GF-D8 (cell line): ENCODE measurements around the gene BIRC6.
"Not testable (repeated sequence)": the region's sequence is repeated elsewhere in the genome, so short reads cannot be mapped to it uniquely, and the experiment has no call there.

ENCODE experiments used
- DNase-seq: peaks from one replicate; lab custom pipeline; 2025; lab: John Stamatoyannopoulos, UW

Gene BIRC6, protein sequence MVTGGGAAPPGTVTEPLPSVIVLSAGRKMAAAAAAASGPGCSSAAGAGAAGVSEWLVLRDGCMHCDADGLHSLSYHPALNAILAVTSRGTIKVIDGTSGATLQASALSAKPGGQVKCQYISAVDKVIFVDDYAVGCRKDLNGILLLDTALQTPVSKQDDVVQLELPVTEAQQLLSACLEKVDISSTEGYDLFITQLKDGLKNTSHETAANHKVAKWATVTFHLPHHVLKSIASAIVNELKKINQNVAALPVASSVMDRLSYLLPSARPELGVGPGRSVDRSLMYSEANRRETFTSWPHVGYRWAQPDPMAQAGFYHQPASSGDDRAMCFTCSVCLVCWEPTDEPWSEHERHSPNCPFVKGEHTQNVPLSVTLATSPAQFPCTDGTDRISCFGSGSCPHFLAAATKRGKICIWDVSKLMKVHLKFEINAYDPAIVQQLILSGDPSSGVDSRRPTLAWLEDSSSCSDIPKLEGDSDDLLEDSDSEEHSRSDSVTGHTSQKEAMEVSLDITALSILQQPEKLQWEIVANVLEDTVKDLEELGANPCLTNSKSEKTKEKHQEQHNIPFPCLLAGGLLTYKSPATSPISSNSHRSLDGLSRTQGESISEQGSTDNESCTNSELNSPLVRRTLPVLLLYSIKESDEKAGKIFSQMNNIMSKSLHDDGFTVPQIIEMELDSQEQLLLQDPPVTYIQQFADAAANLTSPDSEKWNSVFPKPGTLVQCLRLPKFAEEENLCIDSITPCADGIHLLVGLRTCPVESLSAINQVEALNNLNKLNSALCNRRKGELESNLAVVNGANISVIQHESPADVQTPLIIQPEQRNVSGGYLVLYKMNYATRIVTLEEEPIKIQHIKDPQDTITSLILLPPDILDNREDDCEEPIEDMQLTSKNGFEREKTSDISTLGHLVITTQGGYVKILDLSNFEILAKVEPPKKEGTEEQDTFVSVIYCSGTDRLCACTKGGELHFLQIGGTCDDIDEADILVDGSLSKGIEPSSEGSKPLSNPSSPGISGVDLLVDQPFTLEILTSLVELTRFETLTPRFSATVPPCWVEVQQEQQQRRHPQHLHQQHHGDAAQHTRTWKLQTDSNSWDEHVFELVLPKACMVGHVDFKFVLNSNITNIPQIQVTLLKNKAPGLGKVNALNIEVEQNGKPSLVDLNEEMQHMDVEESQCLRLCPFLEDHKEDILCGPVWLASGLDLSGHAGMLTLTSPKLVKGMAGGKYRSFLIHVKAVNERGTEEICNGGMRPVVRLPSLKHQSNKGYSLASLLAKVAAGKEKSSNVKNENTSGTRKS (N-terminal part only)

DNA sequence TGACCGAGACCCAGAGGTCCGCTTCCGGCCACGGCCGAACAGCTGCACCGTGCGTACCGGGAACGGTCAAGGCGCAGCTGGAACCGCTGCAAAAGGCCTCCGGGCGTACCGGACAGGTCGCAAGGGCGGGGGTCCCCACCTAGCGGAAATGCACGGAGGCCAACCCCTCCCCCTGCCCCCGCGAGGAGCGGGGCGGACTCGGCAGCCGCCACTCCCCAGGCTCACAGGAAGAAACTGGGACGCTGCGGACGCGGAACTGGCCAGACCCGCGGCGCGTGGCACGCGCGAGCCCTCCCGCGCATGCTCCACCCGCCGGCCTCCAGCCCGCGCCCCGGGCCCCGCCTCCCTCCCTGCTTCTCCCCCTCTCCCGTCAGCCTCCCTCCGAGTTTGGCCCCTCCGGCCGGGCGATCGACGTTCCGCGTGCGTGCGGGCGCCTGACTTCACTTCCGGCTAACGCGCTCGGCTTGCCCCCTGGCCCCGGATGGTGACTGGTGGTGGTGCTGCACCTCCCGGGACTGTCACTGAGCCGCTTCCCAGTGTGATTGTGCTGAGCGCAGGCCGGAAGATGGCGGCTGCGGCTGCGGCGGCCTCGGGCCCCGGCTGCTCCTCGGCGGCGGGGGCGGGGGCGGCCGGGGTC is at the start of gene BIRC6:
BIRC6 (plus strand) TSS at position 343 of the 637 bp plus-strand sequence; CDS start at position 482, 139 bp downstream.
- DNase-seq: peak; percentile 89

DNA sequence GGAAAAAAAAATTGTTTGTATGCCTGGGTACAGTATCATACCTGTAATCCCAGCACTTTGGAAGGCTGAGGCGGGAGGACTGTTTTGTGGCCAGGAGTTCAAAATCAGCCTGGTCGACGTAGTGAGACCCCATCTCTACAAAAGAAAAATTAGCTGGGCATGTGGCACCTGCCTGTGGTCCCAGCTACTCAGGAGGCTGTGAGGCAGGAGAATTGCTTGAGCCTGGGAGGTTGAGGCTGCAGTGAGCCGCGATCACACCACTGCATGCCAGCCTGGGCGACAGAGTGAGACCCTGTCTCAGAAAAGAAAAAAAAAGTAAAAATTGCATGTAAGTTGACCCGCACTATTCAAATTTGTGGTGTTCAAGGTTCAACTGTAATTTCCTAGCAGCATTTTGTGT is 46.2 kb upstream of the BIRC6 start:
- no peak for DNase-seq

DNA sequence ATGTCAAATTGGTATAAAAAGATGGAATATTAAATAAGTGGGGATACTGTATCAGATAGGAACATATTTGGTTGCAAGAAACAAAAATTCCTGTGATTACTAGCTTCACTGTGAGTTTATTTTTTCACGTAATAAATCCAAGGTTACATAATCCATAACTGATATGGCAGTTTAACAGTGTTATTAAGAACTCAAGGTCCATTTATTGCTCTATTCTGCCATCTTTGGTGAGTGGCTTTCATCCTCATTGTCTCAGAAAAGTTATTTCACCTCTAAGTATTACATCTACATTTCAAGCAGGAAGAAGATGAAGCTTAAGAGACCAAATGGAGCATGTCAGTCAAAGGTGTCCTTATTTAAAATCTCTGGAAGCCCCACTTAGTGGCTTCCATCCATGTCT is 41.9 kb upstream of the BIRC6 start:
- DNase-seq: no peak

DNA sequence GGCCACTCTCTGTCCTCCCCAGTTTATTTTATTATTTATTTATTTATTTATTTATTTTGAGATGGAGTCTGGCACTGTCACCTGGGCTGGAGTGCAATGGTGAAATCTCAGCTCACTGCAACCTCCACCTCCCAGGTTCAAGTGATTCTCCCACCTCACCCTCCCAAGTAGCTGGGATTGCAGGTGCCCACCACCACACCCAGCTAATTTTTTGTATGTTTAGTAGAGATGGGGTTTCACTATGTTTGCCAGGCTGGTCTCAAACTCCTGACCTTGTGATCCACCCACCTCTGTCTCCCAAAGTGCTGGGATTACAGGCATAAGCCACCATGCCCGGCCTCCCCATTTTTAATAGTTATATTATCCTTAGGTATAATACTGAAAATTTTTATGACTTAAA is 28.1 kb upstream of the BIRC6 start:
- DNase-seq: not testable (repeated sequence)

DNA sequence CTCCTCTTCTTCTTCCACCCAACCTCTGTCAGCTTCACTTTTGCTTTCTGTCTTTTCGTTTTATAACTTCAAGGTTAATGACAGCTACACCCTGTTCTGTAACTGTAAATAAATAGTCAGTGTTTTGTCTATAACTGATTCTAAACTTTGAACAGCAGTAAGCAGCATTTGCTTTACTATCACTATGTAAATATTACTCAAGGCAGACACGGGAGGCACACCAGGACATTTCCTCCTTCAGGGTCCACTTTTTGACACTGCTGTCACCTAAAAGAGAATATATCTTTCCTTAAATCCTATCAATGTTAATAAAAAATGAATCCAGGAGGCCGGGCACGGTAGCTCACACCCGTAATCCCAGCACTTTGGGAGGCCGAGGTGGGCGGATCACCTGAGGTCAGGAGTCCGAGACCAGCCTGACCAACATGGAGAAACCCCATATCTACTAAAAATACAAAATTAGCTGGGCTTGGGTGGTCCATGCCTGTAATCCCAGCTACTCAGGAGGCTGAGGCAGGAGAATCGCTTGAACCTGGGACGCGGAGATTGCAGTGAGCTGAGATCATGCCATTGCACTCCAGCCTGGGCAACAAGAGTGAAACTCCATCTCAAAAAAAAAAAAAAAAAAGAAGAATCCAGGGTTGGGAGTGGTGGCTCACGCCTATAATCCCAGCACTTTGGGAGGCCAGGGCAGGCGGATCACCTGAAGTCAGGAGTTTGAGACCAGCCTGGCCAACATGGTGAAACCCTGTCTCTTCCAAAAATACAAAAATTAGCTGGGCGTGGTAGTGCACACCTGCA is 27.4 kb upstream of the BIRC6 start:
- DNase-seq: not testable (repeated sequence)

DNA sequence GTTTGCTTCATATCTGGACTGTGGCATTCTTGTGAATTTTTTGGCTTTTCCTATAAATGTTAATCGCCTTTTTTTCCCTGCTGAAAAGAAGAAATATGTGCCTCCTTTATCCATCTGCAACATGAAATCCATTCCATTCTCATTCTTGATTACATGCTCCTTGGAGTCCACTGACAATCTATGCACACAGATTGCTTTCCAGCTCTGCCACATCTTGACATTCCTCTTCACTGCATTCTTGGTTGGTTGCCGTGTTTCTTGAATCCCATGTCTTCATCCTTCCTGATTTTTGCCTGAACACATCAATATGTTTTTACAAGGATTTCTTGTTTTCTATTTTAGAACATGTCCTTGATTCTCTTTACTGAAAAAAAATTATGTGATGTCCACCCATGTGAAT is 26.7 kb upstream of the BIRC6 start:
- DNase-seq: no peak

DNA sequence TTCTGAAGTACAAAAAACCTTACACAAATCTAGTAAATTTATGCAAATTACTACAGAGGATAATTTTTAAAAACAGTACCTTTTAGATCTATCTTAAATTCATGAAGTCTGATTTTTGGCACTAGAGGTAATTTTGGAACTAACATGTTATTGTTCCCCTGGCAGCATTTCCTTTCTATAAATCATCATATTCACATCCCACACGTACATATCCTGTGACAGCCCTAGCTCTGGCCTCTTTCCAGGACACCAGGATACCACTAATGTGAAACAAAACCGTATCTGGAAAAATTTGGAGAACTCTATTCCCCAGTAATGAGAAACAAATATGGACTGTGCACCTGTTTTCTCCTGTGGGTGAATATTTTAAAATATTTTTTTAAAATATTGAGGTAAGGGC is 14.0 kb upstream of the BIRC6 start:
- DNase-seq: no peak

DNA sequence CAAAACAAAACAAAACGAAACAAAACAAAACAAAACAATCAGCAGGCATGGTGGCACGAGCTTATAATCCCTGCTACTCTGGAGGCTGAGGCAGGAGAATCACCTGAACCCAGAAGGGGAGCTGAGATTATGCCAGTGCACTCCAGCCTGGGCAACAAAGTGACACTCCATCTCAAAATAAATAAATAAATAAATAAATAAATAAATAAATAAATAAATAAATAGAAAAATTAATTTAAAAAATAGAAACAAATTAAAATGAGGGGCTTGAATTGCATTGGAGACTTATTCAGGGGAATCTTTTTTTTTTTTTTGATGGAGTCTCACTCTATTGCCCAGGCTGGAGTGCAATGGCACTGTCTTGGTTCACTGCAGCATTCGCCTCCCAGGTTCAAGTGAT is 6.0 kb upstream of the BIRC6 start:
- not testable (repeated sequence) for DNase-seq

DNA sequence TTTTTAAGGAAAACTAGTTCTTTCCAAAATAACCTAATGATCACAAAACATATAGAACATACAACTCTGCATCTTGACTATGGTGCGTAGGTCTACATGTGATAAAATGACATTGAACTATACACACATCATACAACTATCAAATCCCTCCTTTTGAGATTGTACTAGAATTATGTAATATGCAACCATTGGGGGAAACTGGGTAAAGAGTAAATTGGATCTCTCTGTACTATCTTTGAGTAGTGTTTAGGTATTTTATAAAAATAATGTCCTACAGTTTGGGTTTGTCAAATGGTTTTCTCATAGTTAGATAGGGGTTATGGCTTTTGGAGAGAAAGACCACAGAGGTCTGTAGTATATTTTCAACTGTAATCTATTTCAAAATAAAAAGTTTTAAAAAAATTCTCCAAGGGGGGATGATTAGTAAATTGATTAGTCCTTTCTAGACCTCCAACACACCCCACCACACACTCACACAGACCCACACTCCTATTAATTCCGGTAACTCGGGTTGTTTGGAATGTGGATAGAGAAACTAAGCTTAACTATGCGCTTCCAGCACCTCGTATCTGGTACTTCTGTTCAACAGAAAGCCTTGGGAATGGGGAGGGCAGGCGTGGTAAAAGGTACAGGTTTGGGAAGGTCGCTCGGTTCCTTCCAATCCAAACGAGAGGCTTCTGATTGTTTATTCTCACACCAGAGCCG is 695 bp upstream of the BIRC6 start:
- DNase-seq: no peak

DNA sequence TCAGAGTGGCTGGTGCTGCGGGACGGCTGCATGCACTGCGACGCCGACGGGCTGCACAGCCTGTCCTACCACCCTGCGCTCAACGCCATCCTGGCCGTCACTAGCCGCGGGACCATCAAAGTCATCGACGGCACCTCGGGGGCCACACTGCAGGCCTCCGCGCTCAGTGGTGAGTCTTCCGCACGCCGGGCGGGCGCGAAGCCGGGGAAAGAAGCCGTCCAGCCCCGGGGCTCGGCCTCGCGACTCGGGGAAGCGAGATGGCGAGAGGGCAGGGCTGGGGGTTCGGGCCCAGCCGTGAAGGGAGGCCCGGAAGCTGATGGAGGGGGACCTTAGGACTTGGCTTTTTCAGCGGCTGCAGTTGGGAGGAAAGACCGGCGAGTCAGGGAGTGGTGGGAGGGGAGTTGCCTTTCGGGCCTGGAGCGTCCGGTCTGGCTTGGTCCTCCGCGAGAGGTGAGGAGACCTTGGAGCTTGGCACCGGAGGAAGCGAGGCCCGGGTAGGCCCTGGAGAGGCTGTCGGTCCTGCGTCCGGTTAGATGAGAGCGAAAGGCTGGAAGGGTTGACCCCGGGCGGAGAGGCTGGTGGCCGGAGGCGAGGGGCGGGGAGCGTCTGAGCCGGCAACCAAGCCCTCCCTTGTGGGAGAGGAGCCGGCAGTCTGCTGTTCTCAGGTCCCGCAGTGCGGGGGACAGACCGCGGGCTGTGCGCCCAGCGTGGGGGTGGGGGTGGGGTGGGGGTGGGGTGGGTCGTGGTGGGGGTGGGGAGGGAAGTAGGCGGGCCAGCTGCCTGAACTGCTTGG is 691 bp downstream of the BIRC6 start:
- DNase-seq: no peak

DNA sequence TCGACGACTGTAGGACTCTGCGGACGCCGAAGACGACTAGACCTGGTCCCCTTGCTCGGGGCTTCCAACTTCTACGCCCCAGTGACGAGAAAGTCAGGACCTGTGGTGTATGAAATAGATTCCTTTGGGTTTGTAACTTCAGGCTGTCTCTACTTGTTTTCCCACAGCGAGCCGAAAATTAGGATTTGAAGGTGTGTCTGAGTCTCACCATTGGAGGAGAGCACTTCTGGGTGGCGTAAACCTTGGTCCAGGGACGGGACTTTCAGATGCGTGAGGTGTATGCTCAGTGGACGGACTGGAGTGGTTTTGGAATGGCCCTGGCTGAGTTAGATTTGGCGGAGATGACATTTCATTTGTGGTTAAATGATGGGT is 1.3 kb downstream of the BIRC6 start:
- DNase-seq: no peak

DNA sequence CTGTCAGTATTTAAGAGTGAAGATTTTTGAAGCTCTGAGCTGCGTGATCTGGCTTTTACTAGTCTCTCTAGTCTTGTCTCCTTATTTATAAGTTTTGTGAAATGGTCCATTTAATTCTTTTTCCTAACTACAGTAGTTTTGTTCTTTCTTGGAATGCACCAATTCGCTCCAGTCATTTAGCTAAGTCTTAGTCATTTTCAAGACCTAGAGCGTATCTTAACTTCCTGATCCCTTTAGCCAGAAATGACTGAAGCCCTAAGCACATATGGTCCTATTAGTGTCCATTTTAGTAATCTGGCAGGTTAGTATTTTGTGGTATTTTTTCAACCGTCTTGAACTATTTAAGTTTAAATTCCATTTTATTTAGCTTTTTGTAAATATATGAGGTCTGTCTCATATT is 3.6 kb downstream of the BIRC6 start:
- DNase-seq: no peak

DNA sequence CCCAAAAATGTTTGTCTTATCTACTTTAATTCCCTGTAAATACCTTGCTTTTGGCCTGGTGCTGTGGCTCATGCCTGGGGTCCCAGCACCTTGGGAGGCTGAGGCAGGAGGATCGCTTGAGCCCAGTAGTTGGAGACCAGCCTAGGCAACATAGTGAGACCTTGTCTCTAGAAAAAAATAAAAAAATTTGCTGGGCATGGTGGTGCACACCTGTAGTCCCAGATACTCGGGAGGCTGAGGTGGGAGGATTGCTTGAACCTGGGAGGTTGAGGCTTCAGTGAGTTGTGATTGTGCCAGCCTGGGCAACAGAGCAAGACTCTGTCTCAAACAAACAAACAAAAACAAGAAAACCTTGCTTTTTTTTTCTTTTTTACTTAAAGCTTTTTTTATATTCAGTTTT is 6.2 kb downstream of the BIRC6 start:
- DNase-seq: not testable (repeated sequence)

DNA sequence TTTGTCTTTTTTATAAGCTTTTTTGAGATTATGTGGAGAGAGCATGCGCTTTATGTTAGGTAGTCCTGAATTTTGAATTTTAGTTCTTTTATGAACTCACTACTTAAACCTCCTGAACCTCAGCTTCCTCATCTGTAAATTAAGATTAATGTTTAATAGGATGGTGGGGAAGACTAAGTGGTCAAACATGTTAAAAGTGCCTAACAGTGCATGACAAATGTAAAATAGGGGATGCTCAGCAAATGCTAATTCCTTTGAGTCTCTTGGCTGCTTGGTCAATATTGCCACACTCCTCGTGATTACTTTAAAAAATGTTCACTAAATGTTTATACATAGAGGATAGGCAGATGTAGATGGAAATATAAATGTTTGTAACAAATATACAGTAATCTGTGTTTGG is 6.8 kb downstream of the BIRC6 start:
- DNase-seq: no peak

DNA sequence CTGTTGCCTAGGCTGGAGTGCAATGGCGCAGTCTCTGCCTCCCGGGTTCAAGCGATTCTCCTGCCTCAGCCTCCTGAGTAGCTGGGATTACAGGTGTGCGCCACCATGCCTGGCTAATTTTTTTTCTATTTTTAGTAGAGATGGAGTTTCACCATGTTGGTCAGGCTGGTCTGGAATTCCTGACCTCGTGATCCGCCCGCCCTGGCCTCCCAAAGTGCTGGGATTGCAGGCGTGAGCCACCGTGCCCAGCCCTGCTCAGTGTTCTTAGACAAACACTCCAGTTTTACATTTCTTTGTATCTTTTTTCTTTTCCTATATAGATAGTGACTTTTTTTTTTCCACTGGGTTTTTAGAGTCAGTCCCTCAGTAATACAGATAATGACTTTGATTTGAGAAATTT is 7.5 kb downstream of the BIRC6 start:
- DNase-seq: not testable (repeated sequence)

DNA sequence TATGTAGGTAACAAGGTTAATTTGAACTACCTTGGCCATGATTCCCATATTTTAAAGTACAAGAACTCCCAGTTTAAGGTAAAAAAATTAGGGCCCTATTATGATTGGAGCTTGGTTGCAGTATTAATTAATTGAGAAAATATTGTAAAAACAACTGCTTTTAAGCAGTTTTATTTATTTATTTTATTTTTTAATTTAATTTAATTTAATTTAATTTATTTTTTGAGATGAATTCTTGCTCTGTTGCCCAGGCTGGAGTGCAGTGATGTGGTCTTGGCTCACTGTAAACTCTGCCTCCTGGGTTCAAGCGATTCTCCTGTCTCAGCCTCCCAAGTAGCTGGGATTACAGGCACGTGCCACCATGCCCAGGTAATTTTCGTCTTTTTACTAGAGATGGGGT is 8.9 kb downstream of the BIRC6 start:
- DNase-seq: not testable (repeated sequence)

DNA sequence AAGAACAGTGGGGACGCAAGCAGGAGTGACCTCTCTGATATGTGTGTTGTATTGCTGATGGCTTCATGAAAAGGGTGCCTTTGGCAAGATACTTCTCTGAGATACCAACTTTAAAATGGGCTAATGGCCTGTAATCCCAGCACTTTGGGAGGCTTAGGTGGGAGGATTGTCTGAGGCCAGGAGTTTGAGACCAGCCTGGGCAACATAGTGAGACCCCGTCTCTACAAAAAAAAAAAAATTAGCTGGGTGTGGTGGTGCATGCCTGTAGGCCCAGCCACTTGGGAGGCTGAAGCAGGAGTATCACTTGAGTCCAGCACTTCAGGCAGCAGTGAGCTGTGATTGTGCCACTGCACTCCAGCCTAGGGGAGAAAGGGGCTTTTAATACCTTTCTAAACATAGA is 9.8 kb downstream of the BIRC6 start:
- no peak for DNase-seq

DNA sequence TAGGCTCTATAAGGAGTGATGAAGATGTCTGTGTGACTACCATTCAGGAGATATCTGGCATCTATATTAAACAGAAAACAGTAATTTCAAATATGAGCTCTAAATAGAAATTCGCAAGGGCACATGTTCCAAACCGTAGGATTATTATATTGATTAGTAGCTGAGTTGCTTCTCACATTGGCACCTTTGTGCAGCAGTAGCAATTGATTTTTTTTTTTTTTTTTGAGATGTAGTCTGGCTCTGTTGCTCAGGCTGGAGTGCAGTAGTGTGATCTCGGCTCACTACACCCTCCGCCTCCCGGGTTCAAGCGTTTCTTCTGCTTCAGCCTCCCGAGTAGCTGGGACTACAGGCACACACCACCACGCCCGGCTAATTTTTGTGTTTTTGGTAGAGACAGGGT is 12.4 kb downstream of the BIRC6 start:
- no peak for DNase-seq

DNA sequence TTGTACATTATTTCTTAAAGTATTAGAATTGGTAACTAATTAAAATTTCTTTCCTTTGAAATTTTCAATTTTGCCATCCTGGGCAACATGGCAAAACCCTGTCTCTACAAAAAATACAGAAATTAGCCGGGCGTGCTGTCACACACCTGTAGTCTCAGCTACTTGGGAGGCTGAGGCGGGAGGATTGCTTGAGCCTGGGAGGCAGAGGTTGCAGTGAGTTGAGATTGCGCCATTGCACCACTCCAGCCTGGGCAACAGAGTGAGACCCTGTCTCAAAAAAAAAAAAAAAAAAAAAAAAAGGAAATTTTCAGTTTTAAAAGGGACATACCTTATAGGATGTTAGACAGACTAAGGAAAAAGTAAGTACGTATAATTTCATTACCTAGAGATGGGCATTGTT is 14.1 kb downstream of the BIRC6 start:
- DNase-seq: not testable (repeated sequence)
